H1 (cell line): ENCODE data around the gene SHPK.

Source experiments
- POLR2A ChIP-seq, 2 experiments: IDR thresholded peaks; 1 replicate in 1 of 2; 2 replicates in 1 of 2; pipeline ENCODE4 v1.6.1; 2011; ENCODE audit warnings: low read depth in 2 of 2, low read length in 2 of 2, mild to moderate bottlenecking in 2 of 2; ENCODE audit errors: control extremely low read depth in 1 of 2
- RBBP5 ChIP-seq: IDR thresholded peaks from 2 replicates; pipeline ENCODE4 v1.7.1; 2012; ENCODE audit warnings: low read depth, mild to moderate bottlenecking, inconsistent platforms, low read length, moderate library complexity, borderline replicate concordance
- TEAD4 ChIP-seq: IDR thresholded peaks from 2 replicates; pipeline ENCODE4 v1.6.1; 2012; ENCODE audit warnings: low read depth, low read length, inconsistent platforms, mixed read lengths
- ZNF274 ChIP-seq: IDR thresholded peaks from 2 replicates; pipeline ENCODE4 v1.7.0; 2012; ENCODE audit warnings: low read length, borderline replicate concordance; ENCODE audit errors: extremely low read depth

DNA sequence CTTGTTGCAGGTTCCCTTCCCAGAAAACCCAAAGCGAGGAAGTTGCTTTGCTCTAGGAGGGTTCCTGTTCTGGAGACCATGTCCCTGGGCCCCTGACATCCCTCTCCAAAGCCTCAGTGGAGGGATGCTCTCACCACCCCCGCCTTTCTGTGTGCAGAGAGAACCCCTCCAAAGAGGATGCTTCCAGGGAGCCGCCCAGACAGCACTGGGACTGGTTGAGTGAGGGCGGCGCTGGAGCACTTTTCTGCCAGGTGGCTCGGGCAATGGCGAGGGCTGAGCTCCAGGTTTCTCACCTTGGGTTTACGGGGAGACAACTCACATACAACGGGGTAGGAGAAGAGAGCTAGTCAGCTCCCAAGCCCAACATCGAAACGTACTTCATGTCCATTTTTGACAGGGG lies 39.8 kb upstream of the SHPK start:
- TF ChIP-seq TEAD4 (no peak), POLR2A (IDR thresholded peaks at IDR 0.05; ENCODE audit: control extremely low read depth in 1 of 2, low read depth in 2 of 2, low read length in 2 of 2) (no peak), ZNF274 (no peak), RBBP5 (no peak)
